ENCODE measurements around the gene RASAL1. TPM values are rescaled to one million over a fixed set of nuclear protein-coding genes. Genes with fewer than 3 reads are reported as not detected.

The RASAL1 gene
- total and polyA plus RNA-seq, 10 donors, result 0.13 to 1.7 (median 0.62) TPM; not detected in 2

DNA sequence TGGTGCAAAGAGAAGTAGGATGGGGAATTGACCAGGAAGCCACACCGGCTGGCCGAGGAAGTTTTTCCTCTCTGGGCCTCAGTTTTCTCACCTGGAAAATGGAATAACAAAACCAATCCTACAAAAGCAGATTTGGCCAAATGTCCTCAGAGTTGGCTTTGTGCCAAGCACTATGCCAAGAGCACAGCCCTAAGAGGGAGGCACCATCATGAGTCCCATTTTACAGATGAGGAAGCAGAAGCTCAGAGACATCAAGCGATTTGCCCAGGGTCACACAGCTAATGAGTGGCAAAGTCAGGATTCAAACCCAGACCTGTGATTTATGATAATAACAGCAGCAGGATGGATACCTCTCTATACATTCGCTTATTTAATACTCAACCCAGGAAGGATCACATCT, 27.3 kb downstream of the RASAL1 start:
- H3K4me1 ChIP-seq, result peaks cover 0 to 12% (median 9%) of the 10 kb centered on the region in 6 donors

DNA sequence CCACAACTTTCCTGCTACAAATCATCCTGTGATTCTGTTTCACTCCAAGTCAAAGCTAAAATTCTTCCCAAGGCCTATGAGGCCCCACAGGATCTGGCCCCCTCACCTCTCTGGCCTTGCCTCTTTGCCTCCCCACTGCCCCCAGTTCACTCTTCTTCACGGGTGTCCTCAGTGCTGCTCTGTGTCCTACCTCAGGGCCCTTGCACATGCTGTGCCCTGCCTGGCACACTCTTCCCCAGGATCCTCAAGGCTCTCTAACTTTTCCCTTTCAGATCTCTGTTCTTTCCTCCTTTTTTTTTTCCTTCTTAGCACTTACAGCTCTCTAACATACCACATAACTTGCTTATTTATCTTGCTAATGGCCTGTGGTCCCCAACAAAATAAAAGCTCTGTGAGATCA, 29.2 kb downstream of the RASAL1 start:
- DNase-seq, result no peak
- WGBS, 5 donors, result 73 to 93% (median 79%) methylated on average over 1 of the region's 1 CpG
- Histone ChIP-seq H3K4me1 (peaks cover 0 to 13% (median 9%) of the 10 kb centered on the region in 6 donors), H3K27ac (no peak overlapping the region), H3K36me3 (no peaks in the 10 kb centered on the region), H3K9me3 (no peaks in the 10 kb centered on the region), H3K4me3 (no peak overlapping the region), H3K27me3 (replicated peaks in 1 of 7) (peaks cover 0 to 13% (median 0%) of the 10 kb centered on the region in 7 donors)
- intact Hi-C loops (cut with DNase I; ENCODE audit: low total_unique reads), result no loop called here
- TF ChIP-seq, protein P1, sequence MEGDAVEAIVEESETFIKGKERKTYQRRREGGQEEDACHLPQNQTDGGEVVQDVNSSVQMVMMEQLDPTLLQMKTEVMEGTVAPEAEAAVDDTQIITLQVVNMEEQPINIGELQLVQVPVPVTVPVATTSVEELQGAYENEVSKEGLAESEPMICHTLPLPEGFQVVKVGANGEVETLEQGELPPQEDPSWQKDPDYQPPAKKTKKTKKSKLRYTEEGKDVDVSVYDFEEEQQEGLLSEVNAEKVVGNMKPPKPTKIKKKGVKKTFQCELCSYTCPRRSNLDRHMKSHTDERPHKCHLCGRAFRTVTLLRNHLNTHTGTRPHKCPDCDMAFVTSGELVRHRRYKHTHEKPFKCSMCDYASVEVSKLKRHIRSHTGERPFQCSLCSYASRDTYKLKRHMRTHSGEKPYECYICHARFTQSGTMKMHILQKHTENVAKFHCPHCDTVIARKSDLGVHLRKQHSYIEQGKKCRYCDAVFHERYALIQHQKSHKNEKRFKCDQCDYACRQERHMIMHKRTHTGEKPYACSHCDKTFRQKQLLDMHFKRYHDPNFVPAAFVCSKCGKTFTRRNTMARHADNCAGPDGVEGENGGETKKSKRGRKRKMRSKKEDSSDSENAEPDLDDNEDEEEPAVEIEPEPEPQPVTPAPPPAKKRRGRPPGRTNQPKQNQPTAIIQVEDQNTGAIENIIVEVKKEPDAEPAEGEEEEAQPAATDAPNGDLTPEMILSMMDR (IDR thresholded peaks at IDR 0.05 in 8 of 11, conservative IDR thresholded peaks at IDR 0.05 in 3 of 11), result no peak
- TF ChIP-seq POLR2A (IDR thresholded peaks at IDR 0.05), result no peak
- no peak for TF ChIP-seq POLR2AphosphoS5 (IDR thresholded peaks at IDR 0.05)

More for the DNA sequence above, 27.3 kb downstream of the RASAL1 start:
- no peak for TF ChIP-seq POLR2AphosphoS5 (IDR thresholded peaks at IDR 0.05)
- no peak for TF ChIP-seq POLR2A (IDR thresholded peaks at IDR 0.05)
- TF ChIP-seq, protein P1 (IDR thresholded peaks at IDR 0.05 in 8 of 11, conservative IDR thresholded peaks at IDR 0.05 in 3 of 11), result no peak
- intact Hi-C loops (cut with DNase I; ENCODE audit: low total_unique reads), result no loop called here
- DNase-seq, result no peak
- H3K4me3 ChIP-seq, result no peak overlapping the region
- H3K9me3 ChIP-seq, result no peaks in the 10 kb centered on the region
- no peaks in the 10 kb centered on the region for H3K36me3 ChIP-seq
- WGBS, 5 donors, result 86 to 94% (median 94%) methylated on average over 4 of the region's 4 CpGs
- H3K27me3 ChIP-seq (replicated peaks in 1 of 7), result peaks cover 0 to 20% (median 0%) of the 10 kb centered on the region in 7 donors
- H3K27ac ChIP-seq, result no peak overlapping the region

DNA sequence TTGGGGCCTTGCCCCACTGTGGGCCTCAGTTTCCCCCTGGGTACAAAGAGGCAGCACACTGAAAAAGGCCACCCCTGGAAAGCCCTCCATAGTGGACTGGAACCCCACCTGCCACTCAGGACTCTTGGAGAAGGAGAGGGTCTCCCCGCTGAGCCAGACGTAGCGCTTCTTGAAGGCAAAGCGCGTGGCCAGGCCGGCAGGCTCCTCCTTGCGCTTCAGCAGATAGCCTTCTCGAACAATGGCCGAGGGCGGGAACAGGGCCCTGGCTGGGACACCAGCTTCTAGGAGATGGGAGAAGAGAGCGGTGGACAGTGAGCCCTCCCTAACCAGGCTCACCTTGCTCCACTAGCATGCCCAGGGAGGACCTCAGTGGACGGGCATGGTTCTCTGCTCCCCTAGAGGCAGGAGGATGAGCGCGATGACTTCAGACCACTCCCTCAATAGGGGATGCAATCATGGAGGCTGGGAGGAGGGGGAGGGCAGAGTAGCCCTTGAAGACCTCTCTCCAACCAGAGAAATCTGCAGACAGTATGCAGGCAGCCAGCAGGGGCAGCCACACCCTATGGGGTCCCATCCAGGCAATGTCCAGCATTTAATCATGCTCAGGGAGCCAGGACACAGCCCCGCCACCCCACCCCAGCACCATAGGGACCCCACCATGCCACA, 29.8 kb downstream of the RASAL1 start:
- TF ChIP-seq POLR2AphosphoS5 (IDR thresholded peaks at IDR 0.05) (no peak), POLR2A (IDR thresholded peaks at IDR 0.05) (no peak)
- TF ChIP-seq, protein P1 (IDR thresholded peaks at IDR 0.05 in 8 of 11, conservative IDR thresholded peaks at IDR 0.05 in 3 of 11), result no peak
- intact Hi-C loops (cut with DNase I; ENCODE audit: low total_unique reads), result no loop called here

GRCh38 chr12:113104953-113105510, 30.5 kb downstream of the RASAL1 start:
- 67 to 84% (median 73%) methylated on average over 13 of the region's 13 CpGs for WGBS, 5 donors
- TF ChIP-seq POLR2AphosphoS5 (IDR thresholded peaks at IDR 0.05) (no peak), POLR2A (IDR thresholded peaks at IDR 0.05) (no peak)
- TF ChIP-seq, protein P1 (IDR thresholded peaks at IDR 0.05 in 8 of 11, conservative IDR thresholded peaks at IDR 0.05 in 3 of 11), result no peak
- peaks cover 0 to 14% (median 0%) of the 10 kb centered on the region in 7 donors for H3K27me3 ChIP-seq (replicated peaks in 1 of 7)
- H3K4me1 ChIP-seq, result peaks cover 0 to 19% (median 9%) of the 10 kb centered on the region in 6 donors
- intact Hi-C loops (cut with DNase I; ENCODE audit: low total_unique reads), result no loop called here
- H3K4me3 ChIP-seq, result no peak overlapping the region
- H3K27ac ChIP-seq, result no peak overlapping the region
- no peaks in the 10 kb centered on the region for H3K36me3 ChIP-seq
- no peak for DNase-seq
- H3K9me3 ChIP-seq, result no peaks in the 10 kb centered on the region

More for the DNA sequence above, 29.8 kb downstream of the RASAL1 start:
- Histone ChIP-seq H3K9me3 (no peaks in the 10 kb centered on the region), H3K4me3 (no peak overlapping the region), H3K36me3 (no peaks in the 10 kb centered on the region), H3K27me3 (replicated peaks in 1 of 7) (peaks cover 0 to 13% (median 0%) of the 10 kb centered on the region in 7 donors), H3K4me1 (peaks cover 0 to 19% (median 9%) of the 10 kb centered on the region in 6 donors), H3K27ac (no peak overlapping the region)
- no peak for DNase-seq
- 80 to 89% (median 89%) methylated on average over 5 to 15 of the region's 15 CpGs for WGBS, 5 donors
